Keratinocyte (primary cell): Measurements from ENCODE around the gene KCNH2. TPM values are rescaled to one million over a fixed set of nuclear protein-coding genes. Genes with fewer than 3 reads are reported as not detected.

Experiments used
- DNase-seq: peaks from one replicate; pipeline ENCODE4 v3.0.0-alpha.2; 2011; ENCODE audit warnings: low read depth, missing footprints, low spot score
- FAIRE-seq: peaks from 2 replicates; lab custom pipeline; 2011; peaks lifted over from hg19 to GRCh38; lab: Jason Lieb, UNC
- H2AFZ ChIP-seq: 2 replicates; pipeline ENCODE4 v1.6.0; 2012; ENCODE audit warnings: low read length, control low read depth, inconsistent platforms; ENCODE audit not compliant: control insufficient read depth
- H3K27ac ChIP-seq: 2 replicates; pipeline ENCODE4 v1.5.1; 2011; ENCODE audit warnings: low read length; ENCODE audit not compliant: control insufficient read depth, insufficient read depth
- H3K27me3 ChIP-seq: 3 replicates; pipeline ENCODE4 v1.6.0; 2011; ENCODE audit warnings: low read length; ENCODE audit not compliant: control insufficient read depth, insufficient read depth; ENCODE audit errors: extremely low read depth
- H3K36me3 ChIP-seq, 2 experiments: 2 replicates in 1 of 2; 3 replicates in 1 of 2; pipeline ENCODE4 v1.5.1; 2011; ENCODE audit warnings: low read length in 2 of 2, mild to moderate bottlenecking in 1 of 2; ENCODE audit not compliant: control insufficient read depth in 2 of 2, insufficient read depth in 2 of 2; ENCODE audit errors: extremely low read depth in 1 of 2
- H3K4me1 ChIP-seq: 3 replicates; pipeline ENCODE4 v1.5.1; 2011; ENCODE audit warnings: low read length; ENCODE audit not compliant: control insufficient read depth, insufficient read depth; ENCODE audit errors: extremely low read depth
- H3K4me2 ChIP-seq: 3 replicates; pipeline ENCODE4 v1.6.0; 2011; ENCODE audit warnings: low read depth, low read length; ENCODE audit not compliant: control insufficient read depth, insufficient read depth; ENCODE audit errors: extremely low read depth
- H3K4me3 ChIP-seq, 3 experiments: fragments of 200-600 bp in 1 of 3; sonication (generic) in 1 of 3; 2 replicates in 2 of 3; 3 replicates in 1 of 3; pipeline ENCODE4 v1.5.1; 2011 to 2016; ENCODE audit warnings: low read length in 3 of 3, mild to moderate bottlenecking in 3 of 3, control low read depth in 2 of 3, inconsistent platforms in 1 of 3, low read depth in 1 of 3, mixed read lengths in 1 of 3, mixed run types in 1 of 3, moderate library complexity in 1 of 3; ENCODE audit not compliant: control insufficient read depth in 2 of 3, insufficient read depth in 2 of 3; ENCODE audit errors: extremely low read depth in 1 of 3
- H3K79me2 ChIP-seq: 2 replicates; pipeline ENCODE4 v1.6.0; 2012; ENCODE audit warnings: low read length; ENCODE audit not compliant: control insufficient read depth, insufficient read depth
- H3K9ac ChIP-seq: 3 replicates; pipeline ENCODE4 v1.6.0; 2011; ENCODE audit warnings: low read length; ENCODE audit not compliant: control insufficient read depth, insufficient read depth; ENCODE audit errors: extremely low read depth
- H3K9me1 ChIP-seq: 3 replicates; pipeline ENCODE4 v1.6.0; 2011; ENCODE audit warnings: low read length; ENCODE audit not compliant: control insufficient read depth, insufficient read depth; ENCODE audit errors: extremely low read depth
- H3K9me3 ChIP-seq: 2 replicates; pipeline ENCODE4 v1.5.1; 2012; ENCODE audit warnings: low read depth, low read length; ENCODE audit not compliant: control insufficient read depth
- H4K20me1 ChIP-seq: 3 replicates; pipeline ENCODE4 v1.6.0; 2011; ENCODE audit warnings: low read length; ENCODE audit not compliant: control insufficient read depth, insufficient read depth; ENCODE audit errors: extremely low read depth
- EZH2 ChIP-seq: IDR thresholded peaks from one replicate; pipeline ENCODE4 v1.6.1; 2012; ENCODE audit warnings: inconsistent platforms, mild to moderate bottlenecking, low read length, moderate library complexity
- dilution Hi-C: fragments of 300-500 bp; cut with MboI; formaldehyde crosslinking; loops from one replicate; pipeline ENCODE4 v1.7.0; 2020; ENCODE audit warnings: low sequenced_read_pairs; ENCODE audit not compliant: extremely low pct_ligation_motif_present
- polyA plus RNA-seq, 5 experiments: library from polyadenylated mRNA; depleted of rRNA in 3 of 5; stranded (reverse) in 3 of 5; stranded (forward) in 1 of 5; unstranded in 1 of 5; fragments of >200 nt; gene quantifications; 1 replicate in 1 of 5; 2 replicates in 3 of 5; 3 replicates in 1 of 5; pipeline versions ENCODE4 v1.2.1 to v1.2.3, GENCODE V29; 2011 to 2012; ENCODE audit warnings: missing spikeins in 2 of 5, low read depth in 1 of 5, low replicate concordance in 1 of 5
- TF ChIP-seq, protein P1 (sequence below), 3 experiments: IDR thresholded peaks in 1 of 3; conservative IDR thresholded peaks in 1 of 3; optimal IDR thresholded peaks in 1 of 3; 2 replicates in 2 of 3; 3 replicates in 1 of 3; pipeline versions ENCODE3 to v1.5.1; 2011; ENCODE audit warnings: low read length in 3 of 3, mild to moderate bottlenecking in 3 of 3, moderate library complexity in 2 of 3, control low read depth in 1 of 3, inconsistent platforms in 1 of 3; ENCODE audit not compliant: insufficient read depth in 2 of 3; ENCODE audit errors: extremely low read depth in 1 of 3

Gene KCNH2
- polyA plus RNA-seq, 1 donor (not counting 4 experiments of a cell fraction or from before 2014, with no cell fraction given), result 0.03 TPM

DNA sequence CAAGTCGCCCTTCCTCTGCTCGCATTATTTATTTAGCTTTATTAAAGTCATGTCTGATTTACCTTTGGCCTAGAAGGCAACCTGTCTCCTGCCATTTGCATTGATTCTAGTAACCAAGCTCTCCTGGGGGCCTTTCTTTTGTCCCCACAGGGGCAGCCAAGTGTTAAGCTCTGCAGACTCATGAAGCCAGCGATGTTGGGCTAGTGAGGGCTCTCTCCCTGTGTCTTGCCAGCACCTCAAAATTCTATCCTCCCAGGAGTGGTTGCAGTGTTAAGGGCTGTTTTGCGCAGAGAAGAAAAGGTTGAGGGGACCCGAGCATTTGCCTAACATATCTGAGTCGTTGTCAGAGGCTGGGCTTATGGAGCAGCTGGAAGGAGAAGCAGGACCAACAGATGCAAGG, 63.9 kb downstream of the KCNH2 start:
- Histone ChIP-seq H3K27ac (no peak overlapping the region), H3K9me1 (no peaks in the 10 kb centered on the region), H3K4me1 (no peaks in the 10 kb centered on the region), H3K27me3 (peaks cover 5% of the 10 kb centered on the region), H3K4me2 (no peak overlapping the region), H3K36me3 (no peaks in the 10 kb centered on the region), H3K9me3 (no peaks in the 10 kb centered on the region), H3K4me3 (no peak overlapping the region), H4K20me1 (no peaks in the 10 kb centered on the region), H2AFZ (no peak overlapping the region), H3K9ac (no peak overlapping the region), H3K79me2 (no peaks in the 10 kb centered on the region)
- no peak for TF ChIP-seq EZH2
- TF ChIP-seq, protein P1, sequence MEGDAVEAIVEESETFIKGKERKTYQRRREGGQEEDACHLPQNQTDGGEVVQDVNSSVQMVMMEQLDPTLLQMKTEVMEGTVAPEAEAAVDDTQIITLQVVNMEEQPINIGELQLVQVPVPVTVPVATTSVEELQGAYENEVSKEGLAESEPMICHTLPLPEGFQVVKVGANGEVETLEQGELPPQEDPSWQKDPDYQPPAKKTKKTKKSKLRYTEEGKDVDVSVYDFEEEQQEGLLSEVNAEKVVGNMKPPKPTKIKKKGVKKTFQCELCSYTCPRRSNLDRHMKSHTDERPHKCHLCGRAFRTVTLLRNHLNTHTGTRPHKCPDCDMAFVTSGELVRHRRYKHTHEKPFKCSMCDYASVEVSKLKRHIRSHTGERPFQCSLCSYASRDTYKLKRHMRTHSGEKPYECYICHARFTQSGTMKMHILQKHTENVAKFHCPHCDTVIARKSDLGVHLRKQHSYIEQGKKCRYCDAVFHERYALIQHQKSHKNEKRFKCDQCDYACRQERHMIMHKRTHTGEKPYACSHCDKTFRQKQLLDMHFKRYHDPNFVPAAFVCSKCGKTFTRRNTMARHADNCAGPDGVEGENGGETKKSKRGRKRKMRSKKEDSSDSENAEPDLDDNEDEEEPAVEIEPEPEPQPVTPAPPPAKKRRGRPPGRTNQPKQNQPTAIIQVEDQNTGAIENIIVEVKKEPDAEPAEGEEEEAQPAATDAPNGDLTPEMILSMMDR (optimal IDR thresholded peaks at IDR 0.05 in 1 of 3, IDR thresholded peaks at IDR 0.05 in 1 of 3, conservative IDR thresholded peaks at IDR 0.05 in 1 of 3; ENCODE audit: extremely low read depth in 1 of 3, insufficient read depth in 2 of 3, low read length in 3 of 3), result no peak
- FAIRE-seq (no peak), DNase-seq (no peak)
- dilution Hi-C loops, result no loop called here

DNA sequence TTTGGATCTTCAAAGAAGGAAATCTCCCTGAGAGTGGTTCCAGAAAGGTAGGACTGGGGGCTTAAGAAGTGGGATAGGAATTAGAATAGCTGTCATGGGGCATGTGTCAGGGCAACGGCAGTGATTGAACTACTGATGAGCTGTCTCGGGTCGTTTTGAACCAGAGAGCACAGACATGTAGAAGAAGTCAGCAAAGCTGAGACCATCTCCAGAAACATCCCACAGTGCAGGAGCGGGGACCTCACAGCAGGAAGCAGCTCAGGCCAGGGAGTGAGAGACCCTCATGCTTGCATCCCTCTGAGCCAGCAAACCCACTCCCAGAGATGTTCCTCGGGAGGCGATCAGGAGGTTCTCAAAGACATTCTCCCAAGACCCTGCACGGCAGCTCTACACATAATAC, 65.7 kb downstream of the KCNH2 start:
- no peaks in the 10 kb centered on the region for H3K4me1 ChIP-seq
- H2AFZ ChIP-seq, result no peak overlapping the region
- no peaks in the 10 kb centered on the region for H3K9me3 ChIP-seq
- dilution Hi-C loops, result no loop called here
- no peaks in the 10 kb centered on the region for H3K9me1 ChIP-seq
- no peaks in the 10 kb centered on the region for H3K79me2 ChIP-seq
- no peak overlapping the region for H3K27ac ChIP-seq
- no peaks in the 10 kb centered on the region for H4K20me1 ChIP-seq
- DNase-seq (no peak), FAIRE-seq (no peak)
- H3K36me3 ChIP-seq, result no peaks in the 10 kb centered on the region
- no peak overlapping the region for H3K9ac ChIP-seq
- H3K4me3 ChIP-seq, result no peak overlapping the region
- no peak for TF ChIP-seq EZH2
- H3K27me3 ChIP-seq, result peaks cover 5% of the 10 kb centered on the region
- no peak overlapping the region for H3K4me2 ChIP-seq

DNA sequence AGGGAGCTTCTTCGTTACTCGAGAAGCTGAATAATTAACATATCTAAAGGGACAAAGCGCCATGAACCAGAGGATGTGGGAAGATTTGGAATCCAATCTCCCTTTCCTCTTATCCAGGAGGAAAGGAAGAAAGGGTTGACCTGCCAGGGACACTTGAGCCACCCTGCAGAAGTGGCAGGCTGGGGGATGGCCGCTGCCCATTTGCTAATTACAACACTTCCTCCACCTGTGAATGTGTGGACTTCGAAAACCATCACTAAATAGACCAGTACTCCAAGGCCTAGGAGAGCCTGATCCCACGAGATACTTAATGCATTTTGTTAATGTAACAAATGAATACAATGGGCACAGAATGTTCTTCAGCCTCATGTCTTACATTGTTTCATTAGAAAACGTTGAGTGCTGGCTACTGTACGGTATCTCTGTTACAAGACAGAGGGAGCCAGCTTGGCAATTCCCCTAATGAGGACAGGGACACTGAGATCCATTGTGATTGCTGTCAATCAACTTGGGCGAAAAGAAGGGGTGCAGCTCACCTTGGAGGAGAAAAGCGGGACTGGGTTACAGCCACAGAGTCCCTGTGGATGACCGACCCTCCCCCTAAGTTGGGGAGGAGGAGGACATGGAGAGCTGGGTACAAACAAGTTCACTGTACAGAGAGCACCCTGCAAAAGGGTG, 66.4 kb downstream of the KCNH2 start:
- no peak for FAIRE-seq

More for the DNA sequence above, 66.4 kb downstream of the KCNH2 start:
- DNase-seq, result no peak
- Histone ChIP-seq H3K9me1 (no peaks in the 10 kb centered on the region), H3K4me2 (no peak overlapping the region), H3K4me1 (no peaks in the 10 kb centered on the region), H3K9ac (no peak overlapping the region), H3K36me3 (no peaks in the 10 kb centered on the region), H3K4me3 (no peak overlapping the region), H4K20me1 (no peaks in the 10 kb centered on the region), H2AFZ (no peak overlapping the region), H3K27me3 (peaks cover 5% of the 10 kb centered on the region), H3K79me2 (no peaks in the 10 kb centered on the region), H3K9me3 (no peaks in the 10 kb centered on the region), H3K27ac (no peak overlapping the region)
- dilution Hi-C loops, result no loop called here
- TF ChIP-seq, protein P1 (optimal IDR thresholded peaks at IDR 0.05 in 1 of 3, IDR thresholded peaks at IDR 0.05 in 1 of 3, conservative IDR thresholded peaks at IDR 0.05 in 1 of 3; ENCODE audit: extremely low read depth in 1 of 3, insufficient read depth in 2 of 3, low read length in 3 of 3), result no peak
- no peak for TF ChIP-seq EZH2
